IPS-NIHi7 (cell line): ENCODE results near the gene TSEN2.
"Not testable (repeated sequence)": the region's sequence is repeated elsewhere in the genome, so short reads cannot be mapped to it uniquely, and the experiment has no call there.

Experiments
- DNase-seq: peaks from one replicate; pipeline ENCODE4 v3.0.0; 2012; ENCODE audit warnings: mixed read lengths; ENCODE audit errors: extremely low spot score

The TSEN2 gene

DNA sequence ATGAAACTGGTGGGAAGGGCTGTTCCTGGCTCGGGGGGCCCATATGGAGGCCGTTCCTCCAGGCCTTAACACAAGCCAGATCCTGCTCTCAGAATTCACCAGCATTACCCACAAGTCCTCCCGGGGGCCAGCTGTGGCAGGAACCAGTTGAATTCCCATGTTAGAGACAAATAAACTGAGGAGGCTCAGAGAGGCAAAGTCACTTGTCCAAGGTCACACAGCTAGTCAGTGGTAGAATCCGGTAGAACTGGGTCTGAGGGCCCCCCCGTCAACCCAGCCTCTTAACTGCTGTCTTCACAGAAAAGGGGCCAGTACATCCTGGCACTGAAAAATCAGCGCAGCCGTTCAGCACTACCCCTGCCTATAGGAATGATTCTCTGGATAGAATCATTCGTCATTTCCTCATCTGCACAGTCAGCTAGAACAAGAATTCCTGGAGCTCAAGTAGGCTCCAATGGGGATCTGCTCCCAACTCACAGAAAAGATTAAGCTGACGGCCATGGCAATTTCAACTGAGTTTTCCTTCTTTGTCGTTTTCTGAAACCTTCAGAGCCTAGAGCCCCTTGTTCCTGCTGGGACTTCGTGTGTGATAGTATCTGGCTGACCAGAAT is 12.2 kb upstream of the TSEN2 start:
- DNase-seq, result no peak

DNA sequence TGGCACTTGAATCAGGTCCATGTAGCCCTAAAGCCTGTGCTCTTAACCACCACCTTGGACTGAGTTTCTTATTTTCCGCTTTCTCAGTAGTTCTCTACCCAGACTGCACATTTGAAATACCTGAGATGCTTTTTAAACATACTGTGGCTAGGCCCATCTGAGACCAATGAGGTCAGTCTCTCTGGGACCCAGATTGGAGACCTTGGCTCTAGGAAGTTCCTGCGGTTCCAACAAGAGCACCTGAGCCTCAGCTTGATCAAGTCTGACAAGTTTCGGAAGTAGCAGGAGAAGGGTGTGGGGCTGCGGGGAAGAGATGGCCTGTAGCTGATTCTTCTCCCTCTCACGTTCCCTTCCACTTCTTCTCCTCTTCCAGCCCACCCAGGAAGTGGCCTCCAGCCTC is 11.5 kb upstream of the TSEN2 start:
- DNase-seq, result no peak

- no peak for DNase-seq
Measured at GRCh38 chr3:12473511-12473910, 10.8 kb upstream of the TSEN2 start.

GRCh38 chr3:12476238-12476897 is 7.9 kb upstream of the TSEN2 start:
- DNase-seq, result no peak

DNA sequence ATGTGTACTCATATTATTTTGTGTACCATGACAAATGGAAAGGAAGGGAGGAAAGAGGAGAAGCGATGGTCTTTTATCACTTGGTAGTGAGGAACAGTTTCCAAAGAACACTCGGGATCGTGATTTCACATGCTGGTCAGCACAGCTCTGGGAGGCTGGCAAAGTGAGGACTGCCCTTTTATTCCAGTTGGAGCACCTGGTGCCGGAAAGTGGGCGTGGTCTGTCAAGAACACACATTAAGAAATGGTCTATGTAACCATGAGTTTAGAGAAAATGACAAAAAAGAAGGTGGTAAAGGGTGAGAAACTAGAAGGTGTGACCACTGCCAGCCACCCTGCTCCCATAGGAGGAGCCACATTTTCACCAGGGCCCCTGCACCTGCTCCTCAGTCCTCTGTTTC is 7.0 kb upstream of the TSEN2 start:
- DNase-seq, result no peak

- no peak for DNase-seq
Measured at GRCh38 chr3:12478326-12478725, 6.0 kb upstream of the TSEN2 start.

DNA sequence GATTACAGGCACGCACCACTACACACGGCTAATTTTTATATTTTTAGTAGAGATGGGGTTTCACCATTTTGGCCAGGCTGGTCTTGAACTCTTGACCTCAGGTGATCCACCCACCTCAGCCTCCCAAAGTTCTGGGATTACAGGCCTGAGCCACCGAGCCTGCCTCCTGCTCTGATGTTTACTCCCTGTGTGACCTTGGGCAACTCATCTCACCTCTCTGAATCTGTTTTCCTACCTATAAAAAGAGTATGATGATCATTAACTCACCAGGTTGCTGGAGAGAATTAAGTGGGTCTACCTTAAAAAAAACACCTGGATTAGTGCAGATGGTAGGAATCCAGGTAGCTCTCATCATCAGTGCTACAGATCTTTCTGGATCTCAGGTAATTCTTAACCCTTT is 5.1 kb upstream of the TSEN2 start:
- not testable (repeated sequence) for DNase-seq

DNA sequence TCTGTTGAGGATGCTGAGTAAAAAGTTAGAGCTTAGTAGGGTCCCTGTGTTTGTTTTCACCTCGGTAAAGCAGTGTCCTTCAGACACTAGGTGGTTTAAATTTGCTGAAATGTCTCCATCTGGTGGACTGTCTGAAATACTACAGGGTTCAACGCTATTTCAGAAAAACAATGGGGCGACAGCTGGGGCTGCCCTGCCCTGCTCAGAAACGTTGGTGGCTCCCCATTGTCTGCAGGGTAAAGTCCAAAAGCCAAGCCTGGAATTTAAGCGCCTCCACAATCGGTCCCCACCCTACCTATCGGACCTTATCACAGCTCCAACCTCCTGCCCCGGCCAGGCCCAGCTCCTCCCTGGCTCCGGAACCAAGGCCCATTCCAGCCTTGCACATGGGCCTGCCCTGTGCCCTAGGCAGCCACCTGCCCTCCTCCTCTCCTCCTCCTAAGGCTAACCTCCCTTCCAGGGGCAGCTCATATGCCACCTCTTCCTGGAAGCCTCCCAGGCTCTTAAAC is 4.3 kb upstream of the TSEN2 start:
- peak; percentile 84 for DNase-seq

DNA sequence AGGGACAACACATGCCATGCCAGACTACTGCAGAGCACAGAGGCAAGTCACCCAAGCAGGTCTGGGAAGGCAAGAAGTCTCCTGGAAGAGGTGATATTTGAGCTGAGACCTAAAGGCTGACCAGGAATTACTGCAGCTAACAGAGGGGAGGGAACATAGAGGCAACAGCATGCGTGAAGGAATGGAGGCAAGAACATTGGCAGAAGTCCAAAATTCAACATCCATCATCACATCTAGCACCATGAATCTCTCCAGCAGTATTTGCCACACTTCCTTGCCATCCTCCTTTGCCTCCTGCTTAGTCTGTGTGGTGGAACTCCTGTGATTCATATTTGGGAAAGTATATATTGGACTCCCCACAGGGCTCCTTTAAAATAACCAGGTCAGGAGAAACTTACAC is 870 bp upstream of the TSEN2 start:
- DNase-seq, result no peak

GRCh38 chr3:12483872-12484197 is 445 bp upstream of the TSEN2 start:
- no peak for DNase-seq

- DNase-seq, result no peak
Measured at GRCh38 chr3:12484983-12485327, 675 bp downstream of the TSEN2 start.

- no peak for DNase-seq
Measured at GRCh38 chr3:12486001-12486400, 1.7 kb downstream of the TSEN2 start.

GRCh38 chr3:12486916-12487315 is 2.6 kb downstream of the TSEN2 start:
- no peak for DNase-seq

DNA sequence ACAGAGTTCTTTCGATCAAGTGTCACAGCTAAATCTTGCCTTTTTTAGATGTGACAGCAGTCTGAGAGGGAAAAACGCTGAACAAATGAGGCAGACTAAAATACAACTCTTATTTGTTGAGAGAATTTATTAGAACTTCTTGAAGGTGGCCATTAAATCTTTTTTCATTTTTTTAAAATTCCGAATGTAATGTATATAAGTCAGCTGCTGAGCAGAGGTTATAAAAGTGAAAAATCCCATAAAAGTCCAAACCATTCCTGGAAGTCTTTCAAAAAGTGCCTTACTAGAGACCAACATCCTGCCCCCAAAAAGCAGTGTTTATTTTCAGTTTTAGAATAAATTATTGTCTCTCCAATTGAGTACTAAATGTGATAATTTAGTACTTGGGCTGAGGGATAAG is 3.1 kb downstream of the TSEN2 start:
- DNase-seq, result no peak

GRCh38 chr3:12487786-12488185 is 3.5 kb downstream of the TSEN2 start:
- DNase-seq, result no peak

GRCh38 chr3:12489368-12489767 is 5.1 kb downstream of the TSEN2 start:
- no peak for DNase-seq

DNA sequence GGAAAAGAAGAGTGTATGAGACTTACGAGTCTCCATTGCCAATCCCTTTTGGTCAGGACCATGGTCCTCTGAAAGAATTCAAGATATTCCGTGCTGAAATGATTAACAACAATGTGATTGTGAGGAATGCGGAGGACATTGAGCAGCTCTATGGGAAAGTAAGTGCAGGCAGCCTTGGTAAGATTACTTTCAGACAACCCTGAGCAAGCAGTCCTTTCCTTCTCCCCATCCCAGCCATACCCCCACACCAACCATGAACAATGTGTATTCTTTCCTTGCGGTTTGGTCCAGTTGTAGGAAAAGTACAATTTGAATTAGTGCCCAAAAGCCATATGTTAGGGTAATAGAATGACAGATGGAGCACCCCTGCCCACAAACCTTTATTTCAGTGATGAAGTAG is 5.6 kb downstream of the TSEN2 start:
- no peak for DNase-seq

GRCh38 chr3:12490547-12490946 is 6.3 kb downstream of the TSEN2 start:
- no peak for DNase-seq

GRCh38 chr3:12495749-12496452 is 11.6 kb downstream of the TSEN2 start:
- DNase-seq, result peak; percentile 54

DNA sequence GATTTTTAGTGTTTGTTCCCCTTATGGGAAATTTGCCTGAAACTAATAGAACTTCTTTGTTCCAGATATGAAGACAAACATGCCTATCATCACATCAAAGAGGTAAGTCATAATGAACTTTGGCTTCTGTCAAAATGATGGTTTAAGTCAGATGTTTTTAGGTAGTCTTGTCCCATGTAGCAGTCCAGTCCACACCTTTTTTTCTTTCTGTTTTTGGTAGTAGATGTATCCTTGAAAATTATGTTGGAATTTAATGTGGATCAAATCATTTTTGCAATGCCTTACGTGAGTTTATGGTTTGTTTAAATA is 12.1 kb downstream of the TSEN2 start:
- DNase-seq, result no peak

DNA sequence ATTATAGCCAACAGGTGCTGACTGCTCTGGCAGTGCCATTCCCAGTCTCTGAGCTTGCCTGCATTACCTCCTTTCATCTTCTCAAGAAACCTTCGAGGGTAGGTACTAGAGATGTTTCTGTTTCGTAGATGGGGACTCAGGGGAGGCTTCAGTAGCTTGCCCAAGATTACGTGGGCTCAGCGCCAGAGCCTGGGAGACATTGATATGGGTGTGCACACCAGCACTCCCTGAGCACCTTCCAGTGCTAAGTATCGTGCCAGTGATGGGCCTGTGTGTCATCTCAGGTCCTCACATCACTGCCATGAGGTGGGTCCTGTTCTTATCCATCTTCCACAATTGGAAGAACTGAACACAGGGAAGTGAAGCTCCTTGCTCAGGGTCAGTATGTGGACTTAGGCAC is 15.2 kb downstream of the TSEN2 start:
- DNase-seq, result no peak

- no peak for DNase-seq
Measured at GRCh38 chr3:12501360-12502020, 17.2 kb downstream of the TSEN2 start.
